Stomach (tissue), 9 donors: ENCODE data around the gene MEF2A. TPM values are rescaled to one million over a fixed set of nuclear protein-coding genes. Genes with fewer than 3 reads are reported as not detected.
A peak's percentile ranks its signal among the peaks of the same experiment; 100 is the strongest.

Experiments
- DNase-seq, 2 donors: peaks; one replicate each; pipeline versions ENCODE4 v3.0.0 to v3.0.0-alpha.2; 2013 to 2019
- H3K27ac ChIP-seq, 5 donors: fragments of 200-600 bp in 4 of 5; sonication (generic) in 4 of 5; one replicate each; pipeline ENCODE4 v1.5.1; 2013 to 2019; ENCODE audit warnings: mild to moderate bottlenecking in 1 of 5, moderate library complexity in 1 of 5
- H3K27me3 ChIP-seq, 3 donors: fragments of 200-600 bp; sonication (generic); one replicate each; pipeline ENCODE4 v1.5.1; 2017 to 2019; ENCODE audit warnings: mixed run types in 1 of 3
- H3K36me3 ChIP-seq, 4 donors: fragments of 200-600 bp; sonication (generic); 1 replicate in 3 of 4; 2 replicates in 1 of 4; pipeline ENCODE4 v1.5.1; 2016 to 2019
- H3K4me1 ChIP-seq, 4 donors: fragments of 200-600 bp; sonication (generic); one replicate each; pipeline ENCODE4 v1.5.1; 2016 to 2019
- H3K4me3 ChIP-seq, 4 donors: fragments of 200-600 bp; sonication (generic) in 3 of 4; one replicate each; pipeline ENCODE4 v1.5.1; 2016 to 2019; ENCODE audit warnings: mild to moderate bottlenecking in 1 of 4
- H3K9me3 ChIP-seq, 4 donors: fragments of 200-600 bp; sonication (generic); one replicate each; pipeline ENCODE4 v1.5.1; 2016 to 2019
- CTCF ChIP-seq, 7 experiments: fragments of 450-650 bp in 4 of 7; fragments of 200-600 bp in 3 of 7; sonication (generic) in 3 of 7; IDR thresholded peaks; one replicate each; pipeline ENCODE4 v1.5.1; 2016 to 2019; ENCODE audit warnings: antibody characterized with exemption in 7 of 7, control low read depth in 2 of 7, mild to moderate bottlenecking in 1 of 7
- EP300 ChIP-seq: sonication (generic); formaldehyde crosslinking; IDR thresholded peaks from one replicate; pipeline ENCODE4 v1.6.1; 2017; ENCODE audit warnings: antibody characterized with exemption
- POLR2A ChIP-seq, 4 donors: fragments of 450-650 bp; IDR thresholded peaks; one replicate each; pipeline ENCODE4 v1.6.1; 2016; ENCODE audit warnings: antibody characterized with exemption in 4 of 4, control low read depth in 2 of 4, mild to moderate bottlenecking in 1 of 4, moderate library complexity in 1 of 4
- POLR2AphosphoS5 ChIP-seq, 3 donors: sonication (generic); formaldehyde crosslinking; IDR thresholded peaks; one replicate each; pipeline ENCODE4 v1.6.1; 2016; ENCODE audit warnings: antibody characterized with exemption in 3 of 3
- WGBS, 5 donors: extraction: QIAGEN DNeasy Blood & Tissue Kit in 3 of 5; methylation state at CpG; one replicate each; pipeline versions ENCODE4 v1.1.5 to v1.1.7; 2013 to 2018; 5-methylcytosine and 5-hydroxymethylcytosine counted together
- intact Hi-C: fragments of 100-400 bp; cut with DNase I; formaldehyde crosslinking; loops from one replicate; pipeline ENCODE4 v1.15.1; 2023; ENCODE audit warnings: low total_unique reads
- polyA plus RNA-seq, 3 donors: library from polyadenylated mRNA; stranded (reverse); fragments of 200-250 nt; gene quantifications; one replicate each; pipeline ENCODE4 v1.2.3, GENCODE V29; 2013
- total RNA-seq, 5 donors: library from RNA; depleted of rRNA; stranded (reverse); fragments of >200 nt; gene quantifications; one replicate each; pipeline versions ENCODE4 v1.1.0 to v1.2.3, GENCODE V29; 2014 to 2016
- donor health status: healthy with polysubstance abuse.
- donor health status: Bipolar disorder and iron deficiency.
- donor health status: healthy.

MEF2A gene
- total and polyA plus RNA-seq, 8 donors: 11.0 to 85.2 (median 26.7) TPM

GRCh38 chr15:99692825-99693224 lies 127.0 kb downstream of the MEF2A start:
- H3K27me3 ChIP-seq: no peaks in the 10 kb centered on the region
- 86 to 95% (median 91%) methylated on average over 3 of the region's 3 CpGs for WGBS, 5 donors

GRCh38 chr15:99696096-99696495 lies 130.3 kb downstream of the MEF2A start:
- Histone ChIP-seq H3K4me3 (no peak overlapping the region), H3K27ac (no peak overlapping the region), H3K9me3 (no peaks in the 10 kb centered on the region), H3K4me1 (no peaks in the 10 kb centered on the region), H3K27me3 (no peaks in the 10 kb centered on the region), H3K36me3 (peaks cover 5 to 57% (median 52%) of the 10 kb centered on the region in 4 donors)
- TF ChIP-seq POLR2AphosphoS5 (IDR thresholded peaks at IDR 0.05): no peak
- no peak for TF ChIP-seq POLR2A (IDR thresholded peaks at IDR 0.05)
- TF ChIP-seq CTCF (IDR thresholded peaks at IDR 0.05): no peak
- TF ChIP-seq EP300: no peak
- intact Hi-C loops: no loop called here
- DNase-seq: no peak
- 78 to 87% (median 81%) methylated on average over 2 of the region's 2 CpGs for WGBS, 5 donors

More at GRCh38 chr15:99692825-99693224, 127.0 kb downstream of the MEF2A start:
- Histone ChIP-seq H3K4me1 (no peaks in the 10 kb centered on the region), H3K4me3 (no peak overlapping the region), H3K36me3 (peaks cover 5 to 78% (median 68%) of the 10 kb centered on the region in 4 donors), H3K9me3 (no peaks in the 10 kb centered on the region), H3K27ac (no peak overlapping the region)
- TF ChIP-seq POLR2A (IDR thresholded peaks at IDR 0.05) (no peak), CTCF (IDR thresholded peaks at IDR 0.05) (no peak), POLR2AphosphoS5 (IDR thresholded peaks at IDR 0.05) (no peak), EP300 (no peak)
- no peak for DNase-seq
- intact Hi-C loops: no loop called here

GRCh38 chr15:99702895-99703602 lies 137.3 kb downstream of the MEF2A start:
- no peaks in the 10 kb centered on the region for H3K27me3 ChIP-seq
- peak in 1 of 2 donors; percentile 44 for DNase-seq
- H3K9me3 ChIP-seq: no peaks in the 10 kb centered on the region
- TF ChIP-seq EP300: no peak
- TF ChIP-seq POLR2A (IDR thresholded peaks at IDR 0.05): no peak
- no peak for TF ChIP-seq CTCF (IDR thresholded peaks at IDR 0.05)
- TF ChIP-seq POLR2AphosphoS5 (IDR thresholded peaks at IDR 0.05): no peak
- peak overlapping the region in 4 of 5 donors; percentile 54 to 85 (median 80) for H3K27ac ChIP-seq
- 17 to 25% (median 21%) methylated on average over 4 of the region's 4 CpGs for WGBS, 5 donors
- intact Hi-C loops: no loop called here
- H3K4me1 ChIP-seq: peaks cover 6 to 38% (median 18%) of the 10 kb centered on the region in 4 donors
- H3K36me3 ChIP-seq: peaks cover 0 to 7% (median 0%) of the 10 kb centered on the region in 4 donors
- H3K4me3 ChIP-seq: no peak overlapping the region

GRCh38 chr15:99703603-99704443 lies 138.0 kb downstream of the MEF2A start:
- peak overlapping the region in 4 of 5 donors; percentile 72 to 85 (median 80) for H3K27ac ChIP-seq
- TF ChIP-seq POLR2AphosphoS5 (IDR thresholded peaks at IDR 0.05) (peak in 1 of 3 donors; percentile 45), EP300 (no peak), POLR2A (IDR thresholded peaks at IDR 0.05) (no peak), CTCF (IDR thresholded peaks at IDR 0.05) (peak in 5 of 7 experiments; percentile 50 to 66 (median 62))
- no peaks in the 10 kb centered on the region for H3K36me3 ChIP-seq
- peak in 1 of 2 donors; percentile 89 for DNase-seq
- no peaks in the 10 kb centered on the region for H3K27me3 ChIP-seq
- intact Hi-C loops: no loop called here
- no peaks in the 10 kb centered on the region for H3K9me3 ChIP-seq
- peaks cover 13 to 46% (median 25%) of the 10 kb centered on the region in 4 donors for H3K4me1 ChIP-seq
- 6 to 15% (median 7%) methylated on average over 7 of the region's 7 CpGs for WGBS, 5 donors
- H3K4me3 ChIP-seq: no peak overlapping the region
